H9 (cell line): ENCODE results near the gene CDH6. TPM values are rescaled to one million over a fixed set of nuclear protein-coding genes. Genes with fewer than 3 reads are reported as not detected.
A peak's percentile ranks its signal among the peaks of the same experiment; 100 is the strongest.

Experiments
- DNase-seq: peaks from one replicate; pipeline ENCODE4 v3.0.0-alpha.2; 2017
- H2AFZ ChIP-seq: one replicate; pipeline ENCODE4 v1.6.1; 2013; ENCODE audit warnings: mild to moderate bottlenecking, low read length, control low read depth, moderate library complexity
- H2AK5ac ChIP-seq: 2 replicates; pipeline ENCODE4 v1.6.1; 2013; ENCODE audit warnings: low read length, control low read depth, mixed read lengths; ENCODE audit not compliant: insufficient read length
- H2BK120ac ChIP-seq: one replicate; pipeline ENCODE4 v1.6.1; 2013; ENCODE audit warnings: low read depth, mild to moderate bottlenecking, low read length, control low read depth, inconsistent platforms; ENCODE audit not compliant: poor library complexity, severe bottlenecking
- H2BK12ac ChIP-seq: 2 replicates; pipeline ENCODE4 v1.6.1; 2013; ENCODE audit warnings: low read length, control low read depth, mixed read lengths, low read depth; ENCODE audit not compliant: insufficient read length
- H2BK15ac ChIP-seq: 2 replicates; pipeline ENCODE4 v1.6.1; 2013; ENCODE audit warnings: low read depth, low read length, control low read depth
- H2BK20ac ChIP-seq: one replicate; pipeline ENCODE4 v1.6.1; 2013; ENCODE audit warnings: low read depth, mild to moderate bottlenecking, low read length, control low read depth, inconsistent platforms; ENCODE audit not compliant: poor library complexity, severe bottlenecking
- H2BK5ac ChIP-seq: 2 replicates; pipeline ENCODE4 v1.6.1; 2013; ENCODE audit warnings: low read length, control low read depth, mixed read lengths; ENCODE audit not compliant: insufficient read length
- H3K14ac ChIP-seq: 2 replicates; pipeline ENCODE4 v1.6.1; 2013; ENCODE audit warnings: low read length, control low read depth; ENCODE audit not compliant: insufficient read depth
- H3K18ac ChIP-seq: 2 replicates; pipeline ENCODE4 v1.6.1; 2013; ENCODE audit warnings: low read depth, mild to moderate bottlenecking, mixed read lengths, low read length, control low read depth; ENCODE audit not compliant: insufficient read length
- H3K23ac ChIP-seq: 2 replicates; pipeline ENCODE4 v1.6.1; 2013; ENCODE audit warnings: low read length, control low read depth, mixed read lengths, low read depth; ENCODE audit not compliant: insufficient read length
- H3K23me2 ChIP-seq: 2 replicates; pipeline ENCODE4 v1.6.1; 2013; ENCODE audit warnings: low read depth, mild to moderate bottlenecking, mixed read lengths, low read length, control low read depth; ENCODE audit not compliant: insufficient read length, poor library complexity, severe bottlenecking
- H3K27ac ChIP-seq: 2 replicates; pipeline ENCODE4 v1.5.1; 2013; ENCODE audit warnings: low read length, control low read depth, mixed read lengths, low read depth; ENCODE audit not compliant: insufficient read length
- H3K27me3 ChIP-seq: 2 replicates; pipeline ENCODE4 v1.6.1; 2013; ENCODE audit warnings: low read length, control low read depth, inconsistent platforms; ENCODE audit not compliant: insufficient read depth
- H3K4ac ChIP-seq: 2 replicates; pipeline ENCODE4 v1.6.1; 2013; ENCODE audit warnings: low read depth, mild to moderate bottlenecking, control low read depth, inconsistent platforms, low read length, moderate library complexity
- H3K4me1 ChIP-seq: 2 replicates; pipeline ENCODE4 v1.6.1; 2013; ENCODE audit warnings: low read length, control low read depth, inconsistent platforms; ENCODE audit not compliant: insufficient read depth
- H3K4me2 ChIP-seq: 2 replicates; pipeline ENCODE4 v1.6.1; 2013; ENCODE audit warnings: low read length, control low read depth, mixed read lengths; ENCODE audit not compliant: insufficient read length, insufficient read depth
- H3K56ac ChIP-seq: 2 replicates; pipeline ENCODE4 v1.6.1; 2013; ENCODE audit warnings: low read depth, mild to moderate bottlenecking, mixed read lengths, low read length, control low read depth; ENCODE audit not compliant: insufficient read length
- H3K79me1 ChIP-seq: 2 replicates; pipeline ENCODE4 v1.6.1; 2013; ENCODE audit warnings: low read depth, mild to moderate bottlenecking, moderate library complexity, low read length, control low read depth, inconsistent platforms; ENCODE audit not compliant: insufficient read depth, poor library complexity, severe bottlenecking
- H3K79me2 ChIP-seq: 2 replicates; pipeline ENCODE4 v1.6.1; 2013; ENCODE audit warnings: low read length, control low read depth, inconsistent platforms; ENCODE audit not compliant: insufficient read depth
- H3K9ac ChIP-seq: 2 replicates; pipeline ENCODE4 v1.6.1; 2013; ENCODE audit warnings: low read length, control low read depth, mixed read lengths; ENCODE audit not compliant: insufficient read length; ENCODE audit errors: extremely low read depth
- H3K9me3 ChIP-seq: one replicate; pipeline ENCODE4 v1.6.1; 2013; ENCODE audit warnings: low read depth, low read length, inconsistent platforms; ENCODE audit not compliant: control insufficient read depth
- H3T11ph ChIP-seq: one replicate; pipeline ENCODE4 v1.6.1; 2013; ENCODE audit warnings: mild to moderate bottlenecking, low read length, control low read depth, inconsistent platforms
- H4K20me1 ChIP-seq: one replicate; pipeline ENCODE4 v1.6.1; 2013; ENCODE audit not compliant: control insufficient read depth, insufficient read length, insufficient read depth
- H4K5ac ChIP-seq: 2 replicates; pipeline ENCODE4 v1.6.1; 2013; ENCODE audit warnings: low read depth, mild to moderate bottlenecking, mixed read lengths, low read length, control low read depth; ENCODE audit not compliant: insufficient read length
- H4K8ac ChIP-seq: replicated peaks from 2 replicates; pipeline ENCODE4 v1.6.1; 2013; ENCODE audit warnings: low read length, control low read depth, mixed read lengths, low read depth; ENCODE audit not compliant: insufficient read length
- H4K91ac ChIP-seq: 2 replicates; pipeline ENCODE4 v1.6.1; 2013; ENCODE audit warnings: low read depth, mild to moderate bottlenecking, moderate library complexity, mixed read lengths, low read length, control low read depth; ENCODE audit not compliant: insufficient read length
- H3K27ac Mint-ChIP-seq, 3 experiments: 2 replicates in 2 of 3; 3 replicates in 1 of 3; pipeline ENCODE4 v1.8.0; 2020 to 2021; ENCODE audit warnings: mixed read lengths in 3 of 3, mild to moderate bottlenecking in 1 of 3, moderate library complexity in 1 of 3
- H3K27me3 Mint-ChIP-seq: 2 replicates; pipeline ENCODE4 v1.8.0; 2021; ENCODE audit warnings: low read depth, mild to moderate bottlenecking, moderate library complexity, mixed read lengths
- H3K36me3 Mint-ChIP-seq, 3 experiments: 2 replicates in 2 of 3; 3 replicates in 1 of 3; pipeline ENCODE4 v1.8.0; 2020 to 2021; ENCODE audit warnings: low read depth in 3 of 3, mixed read lengths in 3 of 3; ENCODE audit not compliant: insufficient read depth in 1 of 3
- H3K4me1 Mint-ChIP-seq, 2 experiments: 2 replicates each; pipeline ENCODE4 v1.8.0; 2020; ENCODE audit warnings: mixed read lengths in 2 of 2
- H3K4me3 Mint-ChIP-seq, 2 experiments: 2 replicates in 1 of 2; 3 replicates in 1 of 2; pipeline ENCODE4 v1.8.0; 2020 to 2021; ENCODE audit warnings: mild to moderate bottlenecking in 2 of 2, mixed read lengths in 2 of 2, moderate library complexity in 1 of 2
- H3K9me3 Mint-ChIP-seq, 2 experiments: 2 replicates in 1 of 2; 3 replicates in 1 of 2; pipeline ENCODE4 v1.8.0; 2020; ENCODE audit warnings: mild to moderate bottlenecking in 2 of 2, mixed read lengths in 2 of 2, moderate library complexity in 1 of 2
- CTCF ChIP-seq: fragments of 200-600 bp; sonication (generic); conservative IDR thresholded peaks from 3 replicates; pipeline ENCODE4 v1.8.0; 2021; ENCODE audit warnings: antibody characterized with exemption, mild to moderate bottlenecking
- WGBS: extraction: QIAGEN DNeasy Blood & Tissue Kit; methylation state at CpG from one replicate; pipeline ENCODE4 v1.1.7; 2013; ENCODE audit warnings: missing lambda C conversion rate, low lambda C conversion rate, mixed read lengths; ENCODE audit not compliant: insufficient read length; ENCODE audit errors: extremely low coverage; 5-methylcytosine and 5-hydroxymethylcytosine counted together
- total RNA-seq: library from RNA; stranded (reverse); gene quantifications from 2 replicates; pipeline ENCODE4 v1.2.1, GENCODE V29; 2021

CDH6 gene
- total RNA-seq, 1 experiment from 2014 or later = 11.7 TPM

GRCh38 chr5:31362529-31362900 lies 169.0 kb downstream of the CDH6 start:
- no CpG with 5 or more reads among the region's 1 CpG for WGBS
- Histone ChIP-seq H2BK15ac (no peak overlapping the region), H2BK120ac (no peak overlapping the region), H2BK20ac (no peak overlapping the region), H2BK12ac (no peak overlapping the region), H3K4ac (no peak overlapping the region), H3K18ac (no peak overlapping the region), H4K91ac (no peak overlapping the region), H3K4me2 (no peak overlapping the region), H2AK5ac (no peak overlapping the region), H3K79me2 (no peaks in the 10 kb centered on the region), H3K27ac (peak overlapping the region; percentile 50), H3K14ac (no peak overlapping the region), H3K79me1 (no peaks in the 10 kb centered on the region), H3K23me2 (no peaks in the 10 kb centered on the region), H3K56ac (no peak overlapping the region), H4K5ac (no peak overlapping the region), H3T11ph (no peak overlapping the region), H3K9me3 (no peaks in the 10 kb centered on the region), H3K4me1 (peaks cover 3% of the 10 kb centered on the region; the same call in 1 of the 2 replicates), H3K9ac (no peak overlapping the region), H2AFZ (no peak overlapping the region), H2BK5ac (no peak overlapping the region), H3K27me3 (no peaks in the 10 kb centered on the region), H4K20me1 (no peaks in the 10 kb centered on the region), H4K8ac (no peak overlapping the region), H3K23ac (no peak overlapping the region)
- no peak overlapping the region; a peak in 1 of 5 replicates for H3K4me3 Mint-ChIP-seq
- DNase-seq = no peak
- no peaks in the 10 kb centered on the region for H3K27me3 Mint-ChIP-seq
- H3K4me1 Mint-ChIP-seq = peaks cover 20% of the 10 kb centered on the region in 2 experiments
- peak overlapping the region in 2 of 3 experiments; percentile 6 to 88; a peak in 4 of 7 replicates for H3K27ac Mint-ChIP-seq
- peaks cover 0 to 7% of the 10 kb centered on the region in 2 experiments; a peak in 4 of 5 replicates for H3K9me3 Mint-ChIP-seq
- TF ChIP-seq CTCF = no peak
- peaks cover 1 to 8% (median 4%) of the 10 kb centered on the region in 3 experiments; a peak in 6 of 7 replicates for H3K36me3 Mint-ChIP-seq
